ENCODE results near the gene ITGB1BP1.

GRCh38 chr2:9472511-9472910, 49.2 kb upstream of the ITGB1BP1 start:
- no peak for TF ChIP-seq CTCF (IDR thresholded peaks at IDR 0.05)
- TF ChIP-seq POLR2A (IDR thresholded peaks at IDR 0.05): no peak

Measured in tibial nerve (tissue), 3 donors.